Neuronal stem cell (in vitro differentiated cells): ENCODE data around the gene DOHH.
"Not testable (repeated sequence)": the region's sequence is repeated elsewhere in the genome, so short reads cannot be mapped to it uniquely, and the experiment has no call there.

Experiments used
- DNase-seq: peaks from one replicate; pipeline ENCODE4 v3.0.0-alpha.2; 2013; ENCODE audit warnings: low spot score
- H2AFZ ChIP-seq: one replicate; pipeline ENCODE4 v1.6.1; 2013; ENCODE audit warnings: mild to moderate bottlenecking, low read length, inconsistent platforms
- H2AK5ac ChIP-seq: 2 replicates; pipeline ENCODE4 v1.6.1; 2013; ENCODE audit warnings: low read depth, mild to moderate bottlenecking, inconsistent platforms, low read length, moderate library complexity, mixed read lengths
- H2BK120ac ChIP-seq: 2 replicates; pipeline ENCODE4 v1.6.1; 2013; ENCODE audit warnings: low read depth, mild to moderate bottlenecking, inconsistent platforms, low read length, moderate library complexity, mixed read lengths
- H2BK12ac ChIP-seq: one replicate; pipeline ENCODE4 v1.6.1; 2013; ENCODE audit warnings: low read length, inconsistent platforms
- H2BK15ac ChIP-seq: 2 replicates; pipeline ENCODE4 v1.6.1; 2013; ENCODE audit warnings: mild to moderate bottlenecking, low read length, inconsistent platforms, mixed read lengths
- H2BK5ac ChIP-seq: one replicate; pipeline ENCODE4 v1.6.1; 2013; ENCODE audit warnings: inconsistent platforms, mild to moderate bottlenecking, low read length, moderate library complexity
- H3K14ac ChIP-seq: one replicate; pipeline ENCODE4 v1.6.1; 2013; ENCODE audit warnings: low read length, inconsistent platforms
- H3K18ac ChIP-seq: 2 replicates; pipeline ENCODE4 v1.6.1; 2013; ENCODE audit warnings: low read length, inconsistent platforms
- H3K23ac ChIP-seq: 2 replicates; pipeline ENCODE4 v1.6.1; 2013; ENCODE audit warnings: low read depth, mild to moderate bottlenecking, mixed read lengths, low read length, inconsistent platforms; ENCODE audit not compliant: poor library complexity
- H3K27ac ChIP-seq: replicated peaks from 3 replicates; pipeline ENCODE4 v1.5.1; 2013; ENCODE audit warnings: low read length, inconsistent platforms
- H3K27me3 ChIP-seq, 3 experiments: 2 replicates each; pipeline ENCODE4 v1.6.1; 2013; ENCODE audit warnings: low read length in 3 of 3, mild to moderate bottlenecking in 2 of 3, inconsistent platforms in 1 of 3, low read depth in 1 of 3, mixed read lengths in 1 of 3, moderate library complexity in 1 of 3; ENCODE audit not compliant: control insufficient read depth in 3 of 3, insufficient read depth in 3 of 3
- H3K36me3 ChIP-seq, 2 donors: replicated peaks in 1 of 2; 2 replicates each; pipeline ENCODE4 v1.6.1; 2013; ENCODE audit warnings: low read length in 2 of 2; ENCODE audit not compliant: control insufficient read depth in 2 of 2, insufficient read depth in 2 of 2
- H3K4ac ChIP-seq: 2 replicates; pipeline ENCODE4 v1.6.1; 2013; ENCODE audit warnings: inconsistent platforms, mild to moderate bottlenecking, low read length, moderate library complexity
- H3K4me1 ChIP-seq, 2 donors: 1 replicate in 1 of 2; 2 replicates in 1 of 2; pipeline ENCODE4 v1.6.1; 2013; ENCODE audit warnings: low read length in 2 of 2, low read depth in 1 of 2; ENCODE audit not compliant: control insufficient read depth in 2 of 2, insufficient read depth in 1 of 2
- H3K4me2 ChIP-seq: one replicate; pipeline ENCODE4 v1.6.1; 2013; ENCODE audit warnings: mild to moderate bottlenecking, low read length, inconsistent platforms; ENCODE audit not compliant: insufficient read depth, poor library complexity, severe bottlenecking
- H3K4me3 ChIP-seq, 2 donors: 2 replicates each; pipeline ENCODE4 v1.5.1; 2013; ENCODE audit warnings: low read length in 2 of 2, mild to moderate bottlenecking in 2 of 2, inconsistent platforms in 1 of 2, moderate library complexity in 1 of 2
- H3K79me1 ChIP-seq: one replicate; pipeline ENCODE4 v1.6.1; 2013; ENCODE audit warnings: low read depth, mild to moderate bottlenecking, inconsistent platforms, low read length, moderate library complexity
- H3K9ac ChIP-seq: one replicate; pipeline ENCODE4 v1.6.1; 2013; ENCODE audit warnings: mild to moderate bottlenecking, low read depth, low read length, inconsistent platforms; ENCODE audit not compliant: poor library complexity
- H3K9me3 ChIP-seq, 2 donors: replicated peaks in 1 of 2; 2 replicates each; pipeline versions ENCODE3 to v1.6.1; 2013; ENCODE audit warnings: low read length in 2 of 2, mild to moderate bottlenecking in 2 of 2, inconsistent platforms in 1 of 2, low read depth in 1 of 2, mixed read lengths in 1 of 2, moderate library complexity in 1 of 2; ENCODE audit not compliant: control insufficient read depth in 2 of 2, insufficient read depth in 1 of 2
- H4K8ac ChIP-seq: one replicate; pipeline ENCODE4 v1.6.1; 2013; ENCODE audit warnings: low read depth, mild to moderate bottlenecking, inconsistent platforms, low read length, moderate library complexity
- H4K91ac ChIP-seq: one replicate; pipeline ENCODE4 v1.6.1; 2013; ENCODE audit warnings: low read length, low read depth, mild to moderate bottlenecking, inconsistent platforms; ENCODE audit not compliant: poor library complexity
- WGBS, 2 donors: extraction: QIAGEN DNeasy Blood & Tissue Kit; methylation state at CpG; one replicate each; pipeline ENCODE4 v1.1.7; 2013; ENCODE audit warnings: missing lambda C conversion rate in 2 of 2, mixed read lengths in 1 of 2; ENCODE audit not compliant: insufficient read length in 2 of 2, insufficient replicate concordance in 1 of 2; ENCODE audit errors: extremely low coverage in 2 of 2; 5-methylcytosine and 5-hydroxymethylcytosine counted together

DOHH gene

GRCh38 chr19:3530389-3530788 lies 29.9 kb upstream of the DOHH start:
- Histone ChIP-seq H4K91ac (no peak overlapping the region), H3K27ac (no peak overlapping the region), H2BK5ac (no peak overlapping the region), H3K9ac (peak overlapping the region; percentile 44), H3K4ac (no peak overlapping the region), H3K4me3 (no peak overlapping the region), H3K23ac (no peak overlapping the region), H3K36me3 (peaks cover 56 to 82% of the 10 kb centered on the region in 2 donors), H2BK12ac (no peak overlapping the region), H2AK5ac (no peak overlapping the region), H2BK120ac (no peak overlapping the region), H3K27me3 (no peaks in the 10 kb centered on the region), H3K18ac (no peak overlapping the region), H3K79me1 (peaks cover 5% of the 10 kb centered on the region), H3K14ac (no peak overlapping the region), H3K4me1 (no peaks in the 10 kb centered on the region), H4K8ac (no peak overlapping the region), H2BK15ac (no peak overlapping the region), H2AFZ (no peak overlapping the region), H3K4me2 (no peak overlapping the region), H3K9me3 (no peaks in the 10 kb centered on the region)
- no CpG with 5 or more reads among the region's 12 CpGs for WGBS, 2 donors
- DNase-seq: no peak

GRCh38 chr19:3529299-3529698 lies 28.8 kb upstream of the DOHH start:
- H3K23ac ChIP-seq, H2BK15ac ChIP-seq, H3K9me3 ChIP-seq, H4K91ac ChIP-seq, H3K4me1 ChIP-seq, H3K27ac ChIP-seq, DNase-seq, H2AK5ac ChIP-seq, H4K8ac ChIP-seq, H3K18ac ChIP-seq, H3K4me3 ChIP-seq, H2BK5ac ChIP-seq, H3K4me2 ChIP-seq, H3K4ac ChIP-seq, H3K79me1 ChIP-seq, H3K14ac ChIP-seq, H2BK12ac ChIP-seq, H2BK120ac ChIP-seq, H3K27me3 ChIP-seq, H2AFZ ChIP-seq: not testable (repeated sequence)
- peaks cover 53 to 81% of the 10 kb centered on the region in 2 donors for H3K36me3 ChIP-seq
- 100% methylated on average over 1 of the region's 7 CpGs; no CpG with 5 or more reads in 1 of the 2 donors for WGBS, 2 donors
- peak overlapping the region; percentile 21 for H3K9ac ChIP-seq

GRCh38 chr19:3528539-3529211 lies 28.2 kb upstream of the DOHH start:
- Histone ChIP-seq H4K91ac (no peak overlapping the region), H3K27ac (no peak overlapping the region), H2BK15ac (no peak overlapping the region), H2AK5ac (no peak overlapping the region), H2BK12ac (no peak overlapping the region), H3K23ac (no peak overlapping the region), H3K18ac (no peak overlapping the region), H3K4me3 (no peak overlapping the region), H3K14ac (peak overlapping the region; percentile 75), H3K4me2 (no peak overlapping the region), H2BK120ac (no peak overlapping the region), H2BK5ac (no peak overlapping the region), H3K4me1 (no peaks in the 10 kb centered on the region), H3K9me3 (no peaks in the 10 kb centered on the region), H3K27me3 (no peaks in the 10 kb centered on the region), H3K9ac (peak overlapping the region; percentile 4), H4K8ac (peak overlapping the region; percentile 43), H3K4ac (no peak overlapping the region), H3K36me3 (peaks cover 50 to 81% of the 10 kb centered on the region in 2 donors), H3K79me1 (peaks cover 8% of the 10 kb centered on the region), H2AFZ (no peak overlapping the region)
- no peak for DNase-seq
- 100% methylated on average over 6 of the region's 20 CpGs; no CpG with 5 or more reads in 1 of the 2 donors for WGBS, 2 donors

GRCh38 chr19:3528080-3528479 lies 27.6 kb upstream of the DOHH start:
- no peak overlapping the region for H3K9ac ChIP-seq
- no peak overlapping the region for H2AK5ac ChIP-seq
- no peak overlapping the region for H3K18ac ChIP-seq
- H3K4ac ChIP-seq: no peak overlapping the region
- H3K79me1 ChIP-seq: peaks cover 13% of the 10 kb centered on the region
- no peak overlapping the region for H2BK15ac ChIP-seq
- H3K4me1 ChIP-seq: no peaks in the 10 kb centered on the region
- no peak overlapping the region for H2BK120ac ChIP-seq
- H3K4me3 ChIP-seq: no peak overlapping the region
- no peak overlapping the region for H3K4me2 ChIP-seq
- no CpG with 5 or more reads among the region's 14 CpGs for WGBS, 2 donors
- H3K36me3 ChIP-seq: peaks cover 49 to 81% of the 10 kb centered on the region in 2 donors
- H3K27ac ChIP-seq: no peak overlapping the region
- H2AFZ ChIP-seq: no peak overlapping the region
- no peaks in the 10 kb centered on the region for H3K9me3 ChIP-seq
- H3K14ac ChIP-seq: peak overlapping the region; percentile 75
- H4K91ac ChIP-seq: no peak overlapping the region
- H2BK5ac ChIP-seq: peak overlapping the region; percentile 75
- no peak for DNase-seq
- no peak overlapping the region for H2BK12ac ChIP-seq
- no peaks in the 10 kb centered on the region for H3K27me3 ChIP-seq
- H3K23ac ChIP-seq: peak overlapping the region; percentile 43
- H4K8ac ChIP-seq: peak overlapping the region; percentile 65
